Type B pancreatic cell (in vitro differentiated cells): ENCODE results near the gene LAMA5. TPM values are rescaled to one million over a fixed set of nuclear protein-coding genes. Genes with fewer than 3 reads are reported as not detected.

Experiments used
- DNase-seq: peaks from one replicate; pipeline ENCODE4 v3.0.0; 2021; ENCODE audit warnings: mixed read lengths; ENCODE audit not compliant: unreplicated experiment; ENCODE audit errors: extremely low spot score
- H3K27ac Mint-ChIP-seq: 2 replicates; pipeline ENCODE4 v1.8.0; 2021; ENCODE audit warnings: mild to moderate bottlenecking, mixed read lengths
- H3K27me3 Mint-ChIP-seq: 2 replicates; pipeline ENCODE4 v1.8.0; 2021; ENCODE audit warnings: mixed read lengths
- H3K36me3 Mint-ChIP-seq: 2 replicates; pipeline ENCODE4 v1.8.0; 2021; ENCODE audit warnings: mixed read lengths
- H3K4me1 Mint-ChIP-seq: one replicate; pipeline ENCODE4 v1.8.0; 2021; ENCODE audit warnings: mixed read lengths; ENCODE audit not compliant: unreplicated experiment
- H3K4me3 Mint-ChIP-seq: 2 replicates; pipeline ENCODE4 v1.8.0; 2021; ENCODE audit warnings: mild to moderate bottlenecking, mixed read lengths
- H3K9me3 Mint-ChIP-seq: 2 replicates; pipeline ENCODE4 v1.8.0; 2021; ENCODE audit warnings: mixed read lengths
- total RNA-seq: library from RNA; stranded (reverse); gene quantifications from 2 replicates; pipeline ENCODE4 v1.2.1, GENCODE V29; 2021; ENCODE audit warnings: low replicate concordance
- TF ChIP-seq, protein P1 (sequence below): fragments of 200-600 bp; sonication (generic); conservative IDR thresholded peaks from 2 replicates; pipeline ENCODE4 v1.5.0; 2021; ENCODE audit warnings: antibody characterized with exemption, mild to moderate bottlenecking

Gene LAMA5
- total RNA-seq, 1 donor from 2014 or later, result 246 TPM

DNA sequence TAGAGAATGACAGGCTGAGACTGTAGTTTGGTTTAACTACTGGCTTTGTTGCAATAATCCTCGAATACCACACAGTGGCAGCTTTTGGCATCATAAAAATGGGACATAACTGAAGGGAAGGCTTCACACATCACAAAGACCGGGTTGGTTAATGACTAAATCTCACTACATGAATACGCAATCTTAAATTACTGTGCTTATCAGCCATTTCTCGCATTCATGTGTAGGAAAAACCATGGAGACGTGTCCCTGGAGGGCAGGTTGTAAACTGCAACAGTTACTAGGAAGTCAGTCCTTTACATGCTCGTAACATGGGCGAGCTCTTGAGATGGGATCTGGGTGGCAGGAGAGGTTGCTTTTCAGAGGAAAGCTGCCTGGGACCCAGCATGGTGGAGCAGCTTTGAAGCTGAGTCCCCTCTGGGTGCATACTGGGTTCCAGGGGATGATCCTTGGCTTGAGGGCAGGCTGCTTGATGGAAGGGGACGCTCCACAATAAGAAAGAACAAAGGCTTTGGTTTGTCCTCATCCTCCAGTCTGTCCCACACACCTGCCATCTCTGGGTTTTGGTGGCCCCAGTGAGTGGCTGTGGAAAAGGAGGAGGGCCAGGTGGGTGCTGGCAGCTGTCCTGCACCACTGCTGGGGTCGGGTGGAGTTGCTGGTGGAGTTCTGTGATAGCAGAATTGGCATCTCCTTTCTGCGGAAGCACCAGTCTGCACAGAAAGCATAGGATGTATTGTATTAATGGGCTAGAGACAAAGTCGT lies 21.9 kb upstream of the LAMA5 start:
- Mint-ChIP-seq H3K4me1 (peaks cover 18% of the 10 kb centered on the region), H3K27ac (peak overlapping the region; percentile 83), H3K27me3 (no peaks in the 10 kb centered on the region), H3K4me3 (peak overlapping the region; percentile 93), H3K9me3 (no peaks in the 10 kb centered on the region), H3K36me3 (peaks cover 7% of the 10 kb centered on the region)
- DNase-seq, result no peak
- TF ChIP-seq, protein P1, sequence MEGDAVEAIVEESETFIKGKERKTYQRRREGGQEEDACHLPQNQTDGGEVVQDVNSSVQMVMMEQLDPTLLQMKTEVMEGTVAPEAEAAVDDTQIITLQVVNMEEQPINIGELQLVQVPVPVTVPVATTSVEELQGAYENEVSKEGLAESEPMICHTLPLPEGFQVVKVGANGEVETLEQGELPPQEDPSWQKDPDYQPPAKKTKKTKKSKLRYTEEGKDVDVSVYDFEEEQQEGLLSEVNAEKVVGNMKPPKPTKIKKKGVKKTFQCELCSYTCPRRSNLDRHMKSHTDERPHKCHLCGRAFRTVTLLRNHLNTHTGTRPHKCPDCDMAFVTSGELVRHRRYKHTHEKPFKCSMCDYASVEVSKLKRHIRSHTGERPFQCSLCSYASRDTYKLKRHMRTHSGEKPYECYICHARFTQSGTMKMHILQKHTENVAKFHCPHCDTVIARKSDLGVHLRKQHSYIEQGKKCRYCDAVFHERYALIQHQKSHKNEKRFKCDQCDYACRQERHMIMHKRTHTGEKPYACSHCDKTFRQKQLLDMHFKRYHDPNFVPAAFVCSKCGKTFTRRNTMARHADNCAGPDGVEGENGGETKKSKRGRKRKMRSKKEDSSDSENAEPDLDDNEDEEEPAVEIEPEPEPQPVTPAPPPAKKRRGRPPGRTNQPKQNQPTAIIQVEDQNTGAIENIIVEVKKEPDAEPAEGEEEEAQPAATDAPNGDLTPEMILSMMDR, result no peak

GRCh38 chr20:62387933-62388635 lies 21.0 kb upstream of the LAMA5 start:
- Mint-ChIP-seq H3K9me3 (no peaks in the 10 kb centered on the region), H3K27me3 (no peaks in the 10 kb centered on the region), H3K4me3 (peak overlapping the region; percentile 93), H3K36me3 (peaks cover 7% of the 10 kb centered on the region), H3K4me1 (peaks cover 18% of the 10 kb centered on the region), H3K27ac (peak overlapping the region; percentile 83)
- no peak for DNase-seq
- TF ChIP-seq, protein P1, result no peak

DNA sequence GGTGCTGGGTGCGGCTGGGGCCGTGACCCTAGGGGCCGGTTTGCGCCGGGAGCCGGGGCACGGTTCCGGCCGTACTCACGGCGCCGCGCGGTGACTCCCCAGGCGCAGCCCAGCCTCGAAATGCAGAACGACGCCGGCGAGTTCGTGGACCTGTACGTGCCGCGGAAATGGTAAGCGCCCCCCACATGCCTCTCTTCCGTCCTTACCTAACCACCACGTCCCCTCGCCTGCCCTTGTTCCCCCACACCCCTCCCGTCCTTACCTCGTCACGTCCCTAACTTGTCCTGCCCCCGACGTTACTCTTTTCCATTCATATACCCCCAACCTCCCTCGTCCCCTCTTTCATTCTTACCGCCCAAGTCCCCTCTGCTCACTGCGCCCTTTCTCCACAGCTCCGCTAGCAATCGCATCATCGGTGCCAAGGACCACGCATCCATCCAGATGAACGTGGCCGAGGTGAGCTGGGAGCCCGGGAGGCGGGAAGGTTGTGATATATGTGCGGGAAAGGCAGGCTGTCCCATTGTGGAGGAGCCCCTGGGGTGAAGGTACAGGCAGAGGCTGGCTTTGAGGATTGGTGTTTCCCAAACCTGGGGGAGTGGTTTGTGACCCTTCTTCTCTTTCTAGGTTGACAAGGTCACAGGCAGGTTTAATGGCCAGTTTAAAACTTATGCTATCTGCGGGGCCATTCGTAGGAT lies 20.3 kb upstream of the LAMA5 start:
- Mint-ChIP-seq H3K27ac (peak overlapping the region; percentile 83), H3K4me1 (peaks cover 23% of the 10 kb centered on the region), H3K9me3 (no peaks in the 10 kb centered on the region), H3K36me3 (peaks cover 10% of the 10 kb centered on the region), H3K27me3 (no peaks in the 10 kb centered on the region), H3K4me3 (peak overlapping the region; percentile 93)
- no peak for DNase-seq
- TF ChIP-seq, protein P1, result no peak

DNA sequence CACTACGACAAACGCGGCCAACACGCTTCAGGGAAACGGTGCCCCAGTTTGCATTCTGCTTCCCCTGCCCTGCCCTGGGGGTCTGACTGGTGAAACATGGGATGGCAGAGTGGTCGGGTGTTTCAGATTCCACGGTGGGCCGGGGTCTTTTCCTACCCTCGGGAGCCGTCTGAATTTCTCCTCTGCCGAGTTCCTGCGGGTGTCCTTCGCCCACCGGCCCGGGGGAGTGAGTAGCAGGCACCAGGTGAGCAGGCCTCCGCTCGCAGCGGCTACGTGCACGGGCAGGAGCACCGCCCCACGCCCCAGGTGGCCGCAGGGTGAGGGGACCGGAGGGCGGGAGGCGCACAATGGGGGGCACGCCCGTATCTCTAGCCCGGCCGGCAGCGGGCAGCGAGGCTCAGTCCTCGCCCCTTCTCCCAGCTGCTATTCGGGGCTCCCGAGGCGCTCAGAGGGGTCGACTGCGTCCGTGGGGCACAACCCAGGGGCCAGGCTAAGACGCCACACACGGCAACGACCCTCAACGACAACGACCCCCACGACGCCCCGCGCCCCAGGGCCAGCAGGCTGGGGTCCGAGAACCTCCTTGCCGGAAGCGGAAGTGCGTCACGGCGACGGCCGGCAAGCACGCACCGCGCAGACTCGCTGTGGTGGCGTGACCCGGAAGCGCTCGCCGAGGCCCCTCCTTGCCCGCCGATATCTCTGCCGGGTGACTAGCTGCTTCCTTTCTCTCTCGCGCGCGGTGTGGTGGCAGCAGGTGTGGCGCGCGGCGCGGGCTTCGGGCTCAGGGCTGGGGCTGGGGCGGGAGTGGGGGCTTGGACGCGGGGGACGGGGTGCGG lies 19.5 kb upstream of the LAMA5 start, which contains the start of gene RPS21:
Gene RPS21 (plus strand): TSS at position 721 of the 836 bp plus-strand sequence. CDS start 236 bp downstream, outside the sequence.
- Mint-ChIP-seq H3K4me1 (peaks cover 27% of the 10 kb centered on the region), H3K27me3 (no peaks in the 10 kb centered on the region), H3K27ac (peak within 1 kb of the TSS; percentile 94), H3K36me3 (peaks cover 17% of the 10 kb centered on the region), H3K9me3 (peaks cover 6% of the 10 kb centered on the region), H3K4me3 (peak within 1 kb of the TSS; percentile 93)
- peak; percentile 94 for DNase-seq
- TF ChIP-seq, protein P1, result no peak
